ENCODE measurements around the gene HAUS5. TPM values are rescaled to one million over a fixed set of nuclear protein-coding genes. Genes with fewer than 3 reads are reported as not detected.
"Not testable (repeated sequence)": the region's sequence is repeated elsewhere in the genome, so short reads cannot be mapped to it uniquely, and the experiment has no call there.

HAUS5 gene
- total and polyA plus RNA-seq, 4 donors, result 5.1 to 26.0 (median 16.9) TPM

DNA sequence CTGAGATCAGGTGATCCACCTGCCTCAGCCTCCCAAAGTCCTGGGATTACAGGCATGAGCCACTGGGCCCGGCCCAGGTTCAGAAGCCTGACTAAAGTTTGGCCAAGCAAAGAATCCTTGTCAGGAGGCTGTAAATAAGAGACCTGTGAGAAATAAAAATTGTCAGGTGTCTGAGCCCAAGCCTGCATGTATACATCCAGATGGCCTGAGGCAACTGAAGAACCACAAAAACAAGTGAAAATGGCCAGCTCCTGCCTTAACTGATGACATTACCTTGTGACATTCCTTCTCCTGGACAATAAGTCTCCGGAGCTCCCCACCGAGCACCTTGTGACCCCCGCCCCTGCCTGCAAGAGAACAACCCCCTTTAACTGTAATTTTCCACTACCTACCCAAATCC is 8.1 kb upstream of the HAUS5 start:
- not testable (repeated sequence) for H3K36me3 ChIP-seq (ENCODE audit: control insufficient read depth, insufficient read depth, low read length); H3K4me3 ChIP-seq (ENCODE audit: low read depth, low read length); DNase-seq (ENCODE audit: low read depth in 4 of 6, low spot score in 6 of 6); H3K27ac ChIP-seq (ENCODE audit: low read depth, low read length); H3K27me3 ChIP-seq (ENCODE audit: control insufficient read depth, insufficient read depth, low read length); H3K4me1 ChIP-seq (ENCODE audit: control insufficient read depth, insufficient read depth, low read length); H3K9me3 ChIP-seq (ENCODE audit: control insufficient read depth, insufficient read depth, low read length)
- whole genome bisulfite sequencing (ENCODE audit: insufficient coverage), result 82% methylated on average over 4 of the region's 4 CpGs

GRCh38 chr19:35607170-35607569 is 5.4 kb upstream of the HAUS5 start:
- not testable (repeated sequence) for H3K36me3 ChIP-seq (ENCODE audit: control insufficient read depth, insufficient read depth, low read length); H3K4me3 ChIP-seq (ENCODE audit: low read depth, low read length); H3K27ac ChIP-seq (ENCODE audit: low read depth, low read length); H3K27me3 ChIP-seq (ENCODE audit: control insufficient read depth, insufficient read depth, low read length); DNase-seq (ENCODE audit: low read depth in 4 of 6, low spot score in 6 of 6); H3K9me3 ChIP-seq (ENCODE audit: control insufficient read depth, insufficient read depth, low read length); H3K4me1 ChIP-seq (ENCODE audit: control insufficient read depth, insufficient read depth, low read length)
- 100% methylated on average over 1 of the region's 8 CpGs for WGBS (ENCODE audit: insufficient coverage)

DNA sequence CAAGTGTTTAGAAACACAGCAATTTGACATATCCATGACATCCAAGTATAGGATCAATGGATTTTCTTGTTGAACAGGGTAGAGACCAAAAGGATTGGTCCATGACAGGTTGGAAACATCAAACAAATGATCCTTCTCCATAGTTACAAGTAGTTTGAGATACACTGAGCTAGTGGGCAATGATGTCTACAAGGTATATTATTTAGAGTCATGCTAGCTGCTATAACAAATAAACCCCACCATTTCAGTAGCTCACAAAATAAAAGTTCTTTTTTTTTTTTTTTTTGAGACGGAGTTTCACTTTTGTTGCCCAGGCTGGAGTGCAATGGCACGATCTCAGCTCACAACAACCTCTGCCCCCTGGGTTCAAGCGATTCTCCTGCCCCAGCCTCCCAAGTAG is 4.9 kb upstream of the HAUS5 start:
- H3K27me3 ChIP-seq (ENCODE audit: control insufficient read depth, insufficient read depth, low read length), result no peaks in the 10 kb centered on the region
- no peak for DNase-seq (ENCODE audit: low read depth in 4 of 6, low spot score in 6 of 6)
- no peaks in the 10 kb centered on the region for H3K9me3 ChIP-seq (ENCODE audit: control insufficient read depth, insufficient read depth, low read length)
- H3K27ac ChIP-seq (ENCODE audit: low read depth, low read length), result no peak overlapping the region
- no CpG with 5 or more reads among the region's 3 CpGs for WGBS (ENCODE audit: insufficient coverage)
- H3K4me1 ChIP-seq (ENCODE audit: control insufficient read depth, insufficient read depth, low read length), result peaks cover 8% of the 10 kb centered on the region
- H3K36me3 ChIP-seq (ENCODE audit: control insufficient read depth, insufficient read depth, low read length), result no peaks in the 10 kb centered on the region
- no peak overlapping the region for H3K4me3 ChIP-seq (ENCODE audit: low read depth, low read length)

DNA sequence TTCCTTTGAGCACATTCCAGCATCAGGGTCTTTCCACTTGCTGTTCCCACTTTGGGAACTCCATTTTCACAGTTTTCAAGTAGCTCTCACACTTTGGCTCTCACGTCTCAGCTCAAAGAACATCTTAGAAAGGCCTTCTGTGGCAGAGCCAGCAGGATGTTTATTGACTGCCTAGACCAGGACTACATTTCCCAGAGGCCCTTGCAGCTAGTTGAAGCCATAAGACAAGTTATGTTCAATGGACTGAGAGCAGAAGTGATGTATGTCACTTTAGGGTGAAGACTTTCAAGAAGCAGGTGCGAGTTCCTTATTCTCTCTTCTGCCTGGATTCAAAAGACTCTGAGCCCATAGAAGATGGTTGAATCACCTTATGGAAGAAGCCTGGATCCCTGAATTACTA is 4.3 kb upstream of the HAUS5 start:
- no peak overlapping the region for H3K4me3 ChIP-seq (ENCODE audit: low read depth, low read length)
- peaks cover 13% of the 10 kb centered on the region for H3K4me1 ChIP-seq (ENCODE audit: control insufficient read depth, insufficient read depth, low read length)
- H3K27ac ChIP-seq (ENCODE audit: low read depth, low read length), result no peak overlapping the region
- H3K9me3 ChIP-seq (ENCODE audit: control insufficient read depth, insufficient read depth, low read length), result no peaks in the 10 kb centered on the region
- WGBS (ENCODE audit: insufficient coverage), result 67% methylated on average over 1 of the region's 2 CpGs
- DNase-seq (ENCODE audit: low read depth in 4 of 6, low spot score in 6 of 6), result no peak
- H3K36me3 ChIP-seq (ENCODE audit: control insufficient read depth, insufficient read depth, low read length), result no peaks in the 10 kb centered on the region
- H3K27me3 ChIP-seq (ENCODE audit: control insufficient read depth, insufficient read depth, low read length), result no peaks in the 10 kb centered on the region

GRCh38 chr19:35609851-35610353 is 2.6 kb upstream of the HAUS5 start:
- 65% methylated on average over 5 of the region's 6 CpGs for WGBS (ENCODE audit: insufficient coverage)
- no peaks in the 10 kb centered on the region for H3K9me3 ChIP-seq (ENCODE audit: control insufficient read depth, insufficient read depth, low read length)
- peaks cover 2% of the 10 kb centered on the region for H3K36me3 ChIP-seq (ENCODE audit: control insufficient read depth, insufficient read depth, low read length)
- no peaks in the 10 kb centered on the region for H3K27me3 ChIP-seq (ENCODE audit: control insufficient read depth, insufficient read depth, low read length)
- DNase-seq (ENCODE audit: low read depth in 4 of 6, low spot score in 6 of 6), result no peak
- H3K4me1 ChIP-seq (ENCODE audit: control insufficient read depth, insufficient read depth, low read length), result peaks cover 18% of the 10 kb centered on the region
- H3K4me3 ChIP-seq (ENCODE audit: low read depth, low read length), result no peak overlapping the region
- no peak overlapping the region for H3K27ac ChIP-seq (ENCODE audit: low read depth, low read length)

DNA sequence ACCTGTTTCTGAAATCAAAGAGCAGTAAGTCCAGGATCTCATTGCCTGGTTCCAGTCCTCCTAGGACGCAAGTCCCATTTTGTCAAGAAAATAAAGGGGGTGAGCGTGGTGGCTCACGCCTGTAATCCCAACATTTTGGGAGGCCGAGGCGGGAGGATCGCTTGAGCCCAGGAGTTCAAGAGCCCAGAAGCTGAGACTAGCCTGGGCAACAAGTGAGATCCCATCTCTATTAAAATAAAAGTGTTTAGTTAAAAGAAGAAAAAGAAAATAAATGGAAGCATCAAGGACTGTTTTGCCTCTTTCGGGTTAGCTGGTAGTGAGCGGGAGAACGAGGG is 344 bp upstream of the HAUS5 start:
- Histone ChIP-seq H3K4me1 (ENCODE audit: control insufficient read depth, insufficient read depth, low read length) (peaks cover 18% of the 10 kb centered on the region), H3K27me3 (ENCODE audit: control insufficient read depth, insufficient read depth, low read length) (no peaks in the 10 kb centered on the region), H3K27ac (ENCODE audit: low read depth, low read length) (no peak overlapping the region), H3K4me3 (ENCODE audit: low read depth, low read length) (peak overlapping the region; percentile 84), H3K36me3 (ENCODE audit: control insufficient read depth, insufficient read depth, low read length) (peaks cover 23% of the 10 kb centered on the region), H3K9me3 (ENCODE audit: control insufficient read depth, insufficient read depth, low read length) (no peaks in the 10 kb centered on the region)
- 40% methylated on average over 9 of the region's 9 CpGs for WGBS (ENCODE audit: insufficient coverage)
- no peak for DNase-seq (ENCODE audit: low read depth in 4 of 6, low spot score in 6 of 6)

- Histone ChIP-seq H3K4me3 (ENCODE audit: low read depth, low read length) (no peak overlapping the region), H3K27ac (ENCODE audit: low read depth, low read length) (no peak overlapping the region), H3K4me1 (ENCODE audit: control insufficient read depth, insufficient read depth, low read length) (peaks cover 18% of the 10 kb centered on the region), H3K36me3 (ENCODE audit: control insufficient read depth, insufficient read depth, low read length) (peaks cover 37% of the 10 kb centered on the region), H3K9me3 (ENCODE audit: control insufficient read depth, insufficient read depth, low read length) (no peaks in the 10 kb centered on the region), H3K27me3 (ENCODE audit: control insufficient read depth, insufficient read depth, low read length) (no peaks in the 10 kb centered on the region)
- DNase-seq (ENCODE audit: low read depth in 4 of 6, low spot score in 6 of 6), result no peak
- 93% methylated on average over 1 of the region's 1 CpG for WGBS (ENCODE audit: insufficient coverage)
Observed at GRCh38 chr19:35613574-35613973, 1.0 kb downstream of the HAUS5 start.

DNA sequence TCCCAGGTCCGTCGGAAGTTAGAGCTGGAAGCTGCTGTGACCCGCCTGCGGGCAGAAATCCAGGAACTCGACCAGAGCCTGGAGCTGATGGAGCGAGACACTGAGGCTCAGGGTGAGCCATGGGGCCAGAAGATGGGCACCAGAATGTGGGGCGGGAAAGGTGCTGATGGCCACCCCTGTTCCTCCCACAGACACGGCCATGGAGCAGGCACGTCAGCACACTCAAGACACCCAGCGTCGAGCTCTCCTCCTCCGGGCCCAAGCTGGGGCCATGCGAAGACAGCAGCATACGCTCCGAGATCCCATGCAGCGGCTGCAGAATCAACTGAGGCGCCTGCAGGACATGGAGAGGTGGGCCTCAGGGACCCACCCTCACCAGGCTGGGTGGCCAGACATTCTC is 2.5 kb downstream of the HAUS5 start:
- no peak for DNase-seq (ENCODE audit: low read depth in 4 of 6, low spot score in 6 of 6)
- Histone ChIP-seq H3K36me3 (ENCODE audit: control insufficient read depth, insufficient read depth, low read length) (peaks cover 52% of the 10 kb centered on the region), H3K9me3 (ENCODE audit: control insufficient read depth, insufficient read depth, low read length) (no peaks in the 10 kb centered on the region), H3K27ac (ENCODE audit: low read depth, low read length) (no peak overlapping the region), H3K4me3 (ENCODE audit: low read depth, low read length) (no peak overlapping the region), H3K4me1 (ENCODE audit: control insufficient read depth, insufficient read depth, low read length) (peaks cover 18% of the 10 kb centered on the region), H3K27me3 (ENCODE audit: control insufficient read depth, insufficient read depth, low read length) (no peaks in the 10 kb centered on the region)
- WGBS (ENCODE audit: insufficient coverage), result 97% methylated on average over 17 of the region's 17 CpGs

DNA sequence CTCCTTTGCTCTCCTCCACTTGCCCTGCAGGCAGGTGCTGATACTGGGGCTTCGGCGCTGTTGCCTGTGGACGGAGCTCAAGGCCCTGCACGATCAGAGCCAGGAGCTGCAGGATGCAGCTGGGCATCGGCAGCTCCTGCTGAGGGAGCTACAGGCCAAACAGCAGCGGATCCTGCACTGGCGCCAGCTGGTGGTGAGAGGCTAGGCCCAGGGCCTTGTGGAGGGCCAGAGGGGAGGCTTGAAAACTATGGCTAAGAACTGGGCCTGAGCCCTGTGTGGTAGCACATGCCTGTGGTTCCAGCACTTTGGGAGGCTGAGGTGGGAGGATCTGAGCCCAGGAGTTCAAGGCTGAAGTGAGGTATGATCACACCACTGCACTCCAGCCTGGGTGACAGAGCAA is 6.3 kb downstream of the HAUS5 start:
- WGBS (ENCODE audit: insufficient coverage), result 72% methylated on average over 7 of the region's 7 CpGs
- Histone ChIP-seq H3K4me1 (ENCODE audit: control insufficient read depth, insufficient read depth, low read length) (no peaks in the 10 kb centered on the region), H3K9me3 (ENCODE audit: control insufficient read depth, insufficient read depth, low read length) (no peaks in the 10 kb centered on the region), H3K36me3 (ENCODE audit: control insufficient read depth, insufficient read depth, low read length) (peaks cover 80% of the 10 kb centered on the region), H3K27me3 (ENCODE audit: control insufficient read depth, insufficient read depth, low read length) (no peaks in the 10 kb centered on the region), H3K4me3 (ENCODE audit: low read depth, low read length) (no peak overlapping the region), H3K27ac (ENCODE audit: low read depth, low read length) (no peak overlapping the region)
- DNase-seq (ENCODE audit: low read depth in 4 of 6, low spot score in 6 of 6), result no peak

GRCh38 chr19:35619290-35619923 is 6.9 kb downstream of the HAUS5 start:
- 98% methylated on average over 8 of the region's 12 CpGs for WGBS (ENCODE audit: insufficient coverage)
- DNase-seq (ENCODE audit: low read depth in 4 of 6, low spot score in 6 of 6), result no peak
- Histone ChIP-seq H3K4me1 (ENCODE audit: control insufficient read depth, insufficient read depth, low read length) (no peaks in the 10 kb centered on the region), H3K27me3 (ENCODE audit: control insufficient read depth, insufficient read depth, low read length) (no peaks in the 10 kb centered on the region), H3K27ac (ENCODE audit: low read depth, low read length) (no peak overlapping the region), H3K36me3 (ENCODE audit: control insufficient read depth, insufficient read depth, low read length) (peaks cover 80% of the 10 kb centered on the region), H3K4me3 (ENCODE audit: low read depth, low read length) (no peak overlapping the region), H3K9me3 (ENCODE audit: control insufficient read depth, insufficient read depth, low read length) (no peaks in the 10 kb centered on the region)
